Hepatocyte (in vitro differentiated cells): Measurements from ENCODE around the gene FOSL2. TPM values are rescaled to one million over a fixed set of nuclear protein-coding genes. Genes with fewer than 3 reads are reported as not detected.

Experiments used
- DNase-seq: peaks from one replicate; pipeline ENCODE4 v3.0.0-alpha.2; 2016; ENCODE audit warnings: low spot score
- H2AFZ ChIP-seq: fragments of 200-600 bp; sonication (generic); 2 replicates; pipeline ENCODE4 v1.6.0; 2016; ENCODE audit warnings: antibody characterized with exemption, mild to moderate bottlenecking
- H3K27ac ChIP-seq: fragments of 200-600 bp; sonication (generic); 2 replicates; pipeline ENCODE4 v1.5.1; 2016; ENCODE audit warnings: mild to moderate bottlenecking
- H3K27me3 ChIP-seq: fragments of 200-600 bp; sonication (generic); 2 replicates; pipeline ENCODE4 v1.6.1; 2016
- H3K36me3 ChIP-seq: fragments of 200-600 bp; sonication (generic); replicated peaks from 2 replicates; pipeline ENCODE4 v1.5.1; 2016; ENCODE audit warnings: low read depth; ENCODE audit not compliant: insufficient read depth
- H3K4me1 ChIP-seq: fragments of 200-600 bp; sonication (generic); 2 replicates; pipeline ENCODE4 v1.5.1; 2016; ENCODE audit warnings: mild to moderate bottlenecking, moderate library complexity; ENCODE audit not compliant: insufficient read depth
- H3K4me2 ChIP-seq: fragments of 200-600 bp; sonication (generic); 2 replicates; pipeline ENCODE4 v1.6.0; 2016
- H3K4me3 ChIP-seq: fragments of 200-600 bp; sonication (generic); 2 replicates; pipeline ENCODE4 v1.5.1; 2016; ENCODE audit warnings: mild to moderate bottlenecking
- H3K79me2 ChIP-seq: fragments of 200-600 bp; sonication (generic); 2 replicates; pipeline ENCODE4 v1.6.0; 2017; ENCODE audit warnings: mild to moderate bottlenecking
- H3K9me2 ChIP-seq: fragments of 200-600 bp; sonication (generic); replicated peaks from 2 replicates; pipeline ENCODE4 v1.6.0; 2017; ENCODE audit warnings: mild to moderate bottlenecking; ENCODE audit not compliant: insufficient read depth
- H3K9me3 ChIP-seq: fragments of 200-600 bp; sonication (generic); 2 replicates; pipeline ENCODE4 v1.5.1; 2016; ENCODE audit warnings: low read depth, mild to moderate bottlenecking
- H4K20me1 ChIP-seq: fragments of 200-600 bp; sonication (generic); 2 replicates; pipeline ENCODE4 v1.6.0; 2016; ENCODE audit warnings: mild to moderate bottlenecking; ENCODE audit not compliant: insufficient read depth, poor library complexity, severe bottlenecking
- CTCF ChIP-seq: fragments of 200-600 bp; sonication (generic); IDR thresholded peaks from 2 replicates; pipeline ENCODE4 v1.5.1; 2016; ENCODE audit warnings: antibody characterized with exemption, mild to moderate bottlenecking; ENCODE audit not compliant: poor library complexity
- EZH2 ChIP-seq: fragments of 200-600 bp; sonication (generic); IDR thresholded peaks from 2 replicates; pipeline ENCODE4 v1.6.1; 2016; ENCODE audit warnings: antibody characterized with exemption, mild to moderate bottlenecking, borderline replicate concordance
- EZH2phosphoT487 ChIP-seq: fragments of 200-600 bp; sonication (generic); IDR thresholded peaks from one replicate; pipeline ENCODE4 v1.6.1; 2018; ENCODE audit warnings: antibody characterized with exemption, mild to moderate bottlenecking, low read depth, moderate library complexity; ENCODE audit not compliant: unreplicated experiment, severe bottlenecking
- WGBS: methylation state at CpG from one replicate; pipeline ENCODE4 v1.1.6; 2016; ENCODE audit warnings: low lambda C conversion rate; ENCODE audit errors: missing lambda C conversion rate; 5-methylcytosine and 5-hydroxymethylcytosine counted together
- polyA plus RNA-seq: library from polyadenylated mRNA; unstranded; fragments of >200 nt; fragmentation: Nextera tagmentation; extraction: Ambion mirVana; gene quantifications from 2 replicates; pipeline ENCODE4 v1.2.1, GENCODE V29; 2016
- total RNA-seq: library from RNA; depleted of rRNA; stranded (reverse); fragments of >200 nt; gene quantifications from 2 replicates; pipeline ENCODE4 v1.2.3, GENCODE V29; 2014

FOSL2 gene
- total and polyA plus RNA-seq, 2 experiments from 2014 or later: 91.1 to 148 TPM

GRCh38 chr2:28351621-28352020 is 41.0 kb upstream of the FOSL2 start:
- Histone ChIP-seq H3K4me3 (no peak overlapping the region), H3K27me3 (no peaks in the 10 kb centered on the region), H3K27ac (peak overlapping the region; percentile 44), H4K20me1 (no peaks in the 10 kb centered on the region), H3K4me1 (peaks cover 29% of the 10 kb centered on the region), H3K36me3 (no peaks in the 10 kb centered on the region), H3K4me2 (peak overlapping the region; percentile 55), H3K79me2 (no peaks in the 10 kb centered on the region), H2AFZ (no peak overlapping the region), H3K9me2 (no peaks in the 10 kb centered on the region), H3K9me3 (no peaks in the 10 kb centered on the region)
- no peak for DNase-seq
- no peak for TF ChIP-seq EZH2
- no peak for TF ChIP-seq EZH2phosphoT487
- TF ChIP-seq CTCF: no peak
- 78% methylated on average over 5 of the region's 5 CpGs for WGBS

- H3K4me1 ChIP-seq: peaks cover 29% of the 10 kb centered on the region
- H3K9me2 ChIP-seq: no peaks in the 10 kb centered on the region
- WGBS: 51% methylated on average over 5 of the region's 5 CpGs
- no peaks in the 10 kb centered on the region for H3K36me3 ChIP-seq
- H4K20me1 ChIP-seq: no peaks in the 10 kb centered on the region
- TF ChIP-seq CTCF (no peak), EZH2phosphoT487 (no peak), EZH2 (no peak)
- H3K9me3 ChIP-seq: no peaks in the 10 kb centered on the region
- no peak for DNase-seq
- no peaks in the 10 kb centered on the region for H3K27me3 ChIP-seq
- no peak overlapping the region for H3K4me3 ChIP-seq
- H3K27ac ChIP-seq: peak overlapping the region; percentile 68
- H3K79me2 ChIP-seq: no peaks in the 10 kb centered on the region
- H2AFZ ChIP-seq: no peak overlapping the region
- peak overlapping the region; percentile 55 for H3K4me2 ChIP-seq
Observed at GRCh38 chr2:28352104-28352503, 40.6 kb upstream of the FOSL2 start.

- DNase-seq: no peak
- Histone ChIP-seq H3K36me3 (no peaks in the 10 kb centered on the region), H3K27me3 (no peaks in the 10 kb centered on the region), H4K20me1 (no peaks in the 10 kb centered on the region), H3K79me2 (no peaks in the 10 kb centered on the region), H3K9me2 (no peaks in the 10 kb centered on the region), H3K4me1 (peaks cover 28% of the 10 kb centered on the region), H3K27ac (peak overlapping the region; percentile 68), H3K4me3 (no peak overlapping the region), H3K4me2 (no peak overlapping the region), H2AFZ (no peak overlapping the region), H3K9me3 (no peaks in the 10 kb centered on the region)
- 73% methylated on average over 16 of the region's 16 CpGs for WGBS
- no peak for TF ChIP-seq CTCF
Observed at GRCh38 chr2:28352610-28353195, 40.0 kb upstream of the FOSL2 start.
